K562 (cell line): ENCODE results near the gene DBNDD2. TPM values are rescaled to one million over a fixed set of nuclear protein-coding genes. Genes with fewer than 3 reads are reported as not detected.

Experiments used
- BDP1 ChIP-seq: IDR thresholded peaks from 3 replicates; pipeline ENCODE4 v1.6.1; 2011; ENCODE audit not compliant: insufficient read length, insufficient read depth
- CAMTA2 ChIP-seq: fragments of 250-450 bp; sonication (Bioruptor Pico); conservative IDR thresholded peaks from 2 replicates; pipeline ENCODE4 v1.5.1; 2022
- FOS ChIP-seq: IDR thresholded peaks from 3 replicates; pipeline ENCODE4 v1.6.1; 2011; ENCODE audit not compliant: insufficient read length; ENCODE audit errors: extremely low read depth
- ID3 ChIP-seq, 2 experiments: fragments of 250-450 bp in 1 of 2; fragments of 450-650 bp in 1 of 2; sonication (Bioruptor Pico) in 1 of 2; IDR thresholded peaks; 2 replicates each; pipeline versions ENCODE4 v1.6.1 to v1.8.0; 2016 to 2021; ENCODE audit warnings: mild to moderate bottlenecking in 2 of 2, moderate library complexity in 2 of 2, missing compliant biosample characterization in 1 of 2, missing genetic modification characterization in 1 of 2
- MCM5 ChIP-seq: fragments of 450-650 bp; IDR thresholded peaks from 2 replicates; pipeline ENCODE4 v1.6.1; 2016; ENCODE audit warnings: low read depth
- MEF2D ChIP-seq: conservative IDR thresholded peaks from 2 replicates; pipeline ENCODE4 v1.6.1; 2016; ENCODE audit warnings: low read depth, missing genetic modification characterization, missing compliant biosample characterization
- MYNN ChIP-seq, 2 experiments: sonication (generic); formaldehyde crosslinking in 1 of 2; IDR thresholded peaks; 2 replicates each; pipeline versions ENCODE4 v1.5.0 to v1.6.1; 2016 to 2020; ENCODE audit warnings: antibody characterized with exemption in 1 of 2, missing genetic modification reagents in 1 of 2
- NCOA1 ChIP-seq: fragments of 450-650 bp; IDR thresholded peaks from 2 replicates; pipeline ENCODE4 v1.6.1; 2016; ENCODE audit warnings: low read depth
- NCOR1 ChIP-seq: fragments of 450-650 bp; IDR thresholded peaks from 2 replicates; pipeline ENCODE4 v1.6.1; 2016; ENCODE audit warnings: mild to moderate bottlenecking, moderate library complexity
- NEUROD1 ChIP-seq: fragments of 150-350 bp; IDR thresholded peaks from 2 replicates; pipeline ENCODE4 v1.6.1; 2014; ENCODE audit warnings: borderline replicate concordance, low read length, low read depth; ENCODE audit not compliant: partially characterized antibody
- NFYB ChIP-seq: IDR thresholded peaks from 2 replicates; pipeline ENCODE4 v1.6.1; 2011; ENCODE audit warnings: mild to moderate bottlenecking, moderate library complexity; ENCODE audit not compliant: insufficient read length; ENCODE audit errors: extremely low read depth
- SIN3A ChIP-seq, 2 experiments: fragments of 150-350 bp in 1 of 2; IDR thresholded peaks; 2 replicates each; pipeline ENCODE4 v1.6.1; 2011 to 2016; ENCODE audit warnings: borderline replicate concordance in 2 of 2, low read depth in 2 of 2, low read length in 2 of 2, mild to moderate bottlenecking in 2 of 2, moderate library complexity in 2 of 2; ENCODE audit not compliant: control insufficient read depth in 1 of 2
- SIRT6 ChIP-seq: IDR thresholded peaks from one replicate; pipeline ENCODE4 v1.6.1; 2012; ENCODE audit warnings: low read depth, mild to moderate bottlenecking, control low read depth, inconsistent platforms, low read length, moderate library complexity
- SMAD1 ChIP-seq: fragments of 150-350 bp; IDR thresholded peaks from 2 replicates; pipeline ENCODE4 v1.6.1; 2014; ENCODE audit warnings: low read length, low read depth; ENCODE audit not compliant: partially characterized antibody
- TAF7 ChIP-seq: fragments of 450-650 bp; IDR thresholded peaks from 2 replicates; pipeline ENCODE4 v1.6.1; 2016; ENCODE audit warnings: missing genetic modification characterization, missing compliant biosample characterization
- TEAD4 ChIP-seq, 2 experiments: sonication (generic) in 1 of 2; formaldehyde crosslinking in 1 of 2; IDR thresholded peaks; 2 replicates each; pipeline versions ENCODE4 v1.6.1 to v1.8.0; 2012 to 2022; ENCODE audit warnings: borderline replicate concordance in 1 of 2, inconsistent platforms in 1 of 2, low read length in 1 of 2, mild to moderate bottlenecking in 1 of 2, missing genetic modification reagents in 1 of 2
- YBX1 ChIP-seq: fragments of 450-650 bp; IDR thresholded peaks from 2 replicates; pipeline ENCODE4 v1.7.1; 2016; ENCODE audit warnings: mild to moderate bottlenecking
- ZBTB7A ChIP-seq: IDR thresholded peaks from 2 replicates; pipeline ENCODE4 v1.6.1; 2011; ENCODE audit warnings: low read depth, mild to moderate bottlenecking, low read length, moderate library complexity, borderline replicate concordance; ENCODE audit not compliant: control insufficient read depth
- ZNF431 ChIP-seq: sonication (generic); formaldehyde crosslinking; IDR thresholded peaks from 2 replicates; pipeline ENCODE4 v1.8.0; 2022; ENCODE audit warnings: mild to moderate bottlenecking, missing genetic modification reagents
- polyA plus RNA-seq, 8 experiments: library from polyadenylated mRNA; depleted of rRNA in 4 of 8; stranded (reverse) in 5 of 8; unstranded in 3 of 8; fragments of >200 nt; fragmentation: Nextera tagmentation in 2 of 8; fragmentation: Illumina TruSeq in 1 of 8; extraction: Ambion mirVana in 2 of 8; extraction: Trizol in 1 of 8; gene quantifications; 2 replicates each; pipeline versions ENCODE4 v1.2.1 to v1.2.3, GENCODE V29; 2011 to 2014; ENCODE audit warnings: inconsistent platforms in 1 of 8, missing spikeins in 1 of 8
- total RNA-seq, 7 experiments: library from RNA; depleted of rRNA in 6 of 7; stranded (reverse); fragments of >200 nt in 6 of 7; fragmentation: Illumina TruSeq in 2 of 7; extraction: Trizol in 2 of 7; gene quantifications; 2 replicates each; pipeline versions ENCODE4 v1.2.1 to v1.2.3, GENCODE V29; 2011 to 2021; ENCODE audit warnings: low replicate concordance in 1 of 7
- TF ChIP-seq, protein P1 (sequence below): fragments of 450-650 bp; IDR thresholded peaks from 2 replicates; pipeline ENCODE4 v1.6.1; 2016; ENCODE audit warnings: missing biosample characterization, missing genetic modification characterization
- TF ChIP-seq, protein P2 (sequence below): fragments of 200-800 bp; sonication (Bioruptor generic); IDR thresholded peaks from 2 replicates; pipeline ENCODE4 v1.6.1; 2016; ENCODE audit warnings: missing genetic modification characterization, missing compliant biosample characterization

Gene DBNDD2
- total and polyA plus RNA-seq, 9 of the 15 experiments (the other 6 are each of a cell fraction or from before 2014, with no cell fraction given), result 12.8 to 64.0 (median 35.8) TPM

DNA sequence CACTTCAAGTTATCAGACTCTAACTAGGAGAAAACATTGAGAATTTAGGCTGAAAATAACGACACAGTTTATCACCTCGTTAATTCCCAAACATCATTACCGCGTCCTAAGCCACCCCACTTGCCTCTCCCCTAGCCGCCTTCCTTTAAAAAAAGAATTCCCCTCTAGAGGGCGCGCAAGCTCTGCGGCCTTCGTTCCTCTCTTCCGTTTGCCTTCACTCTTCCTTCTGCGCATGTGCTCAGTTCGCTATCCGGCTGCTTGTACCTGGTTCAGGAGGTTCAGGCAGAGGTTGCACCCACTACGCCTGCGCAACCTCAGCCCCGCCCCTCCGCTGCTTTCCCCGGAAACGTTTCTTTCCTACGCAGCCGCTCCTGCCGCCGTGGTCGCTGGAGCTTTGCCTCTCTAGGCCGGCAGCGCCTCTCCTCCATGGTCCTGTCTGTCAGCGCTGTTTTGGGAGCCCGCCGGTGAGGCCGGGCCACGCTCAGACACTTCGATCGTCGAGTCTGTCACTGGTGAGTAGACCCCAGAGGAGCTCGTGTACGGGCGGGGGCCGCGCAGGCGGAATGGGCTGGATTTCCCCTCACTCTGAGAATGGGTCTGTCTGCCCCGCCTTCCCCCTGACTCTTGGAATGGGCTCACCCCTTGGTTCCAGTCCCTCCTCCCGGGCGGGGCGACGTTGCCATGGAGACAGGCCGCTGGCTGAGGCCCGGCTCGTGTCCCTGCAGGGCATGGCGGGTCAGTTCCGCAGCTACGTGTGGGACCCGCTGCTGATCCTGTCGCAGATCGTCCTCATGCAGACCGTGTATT lies 45.1 kb upstream of the DBNDD2 start, which contains the start of gene SYS1 (continued):
- TF ChIP-seq ID3 (CRISPR knock-in tag; IDR thresholded peaks at IDR 0.05) (no peak), ID3 (tag; IDR thresholded peaks at IDR 0.05) (peak; percentile 55; the same call in 1 of the 2 replicates), ZBTB7A (0 out of 2 replicates have a peak, but pooled peaks have one; percentile 54), ZNF431 (CRISPR knock-in tag) (no peak), BDP1 (no peak), TEAD4 (IDR thresholded peaks at IDR 0.05; ENCODE audit: low read length) (no peak; the same call in 1 of the 2 replicates), TEAD4 (CRISPR knock-in tag; IDR thresholded peaks at IDR 0.05; ENCODE audit: borderline replicate concordance) (no peak), MCM5 (no peak), CAMTA2 (CRISPR knock-in tag) (no peak), YBX1 (no peak), FOS (no peak), NCOA1 (no peak; the same call in 1 of the 2 replicates), SIRT6 (no peak), SMAD1 (no peak), MYNN (IDR thresholded peaks at IDR 0.05) (no peak), MYNN (CRISPR knock-in tag; IDR thresholded peaks at IDR 0.05) (no peak), TAF7 (tag) (peak; percentile 23; the same call in 1 of the 2 replicates), NCOR1 (no peak), NFYB (no peak), SIN3A (IDR thresholded peaks at IDR 0.05; ENCODE audit: borderline replicate concordance in 2 of 2, control insufficient read depth in 1 of 2, low read depth in 2 of 2, low read length in 2 of 2) (peak; percentile 98), NEUROD1 (peak; percentile 54), MEF2D (tag) (no peak)
- TF ChIP-seq, protein P1, sequence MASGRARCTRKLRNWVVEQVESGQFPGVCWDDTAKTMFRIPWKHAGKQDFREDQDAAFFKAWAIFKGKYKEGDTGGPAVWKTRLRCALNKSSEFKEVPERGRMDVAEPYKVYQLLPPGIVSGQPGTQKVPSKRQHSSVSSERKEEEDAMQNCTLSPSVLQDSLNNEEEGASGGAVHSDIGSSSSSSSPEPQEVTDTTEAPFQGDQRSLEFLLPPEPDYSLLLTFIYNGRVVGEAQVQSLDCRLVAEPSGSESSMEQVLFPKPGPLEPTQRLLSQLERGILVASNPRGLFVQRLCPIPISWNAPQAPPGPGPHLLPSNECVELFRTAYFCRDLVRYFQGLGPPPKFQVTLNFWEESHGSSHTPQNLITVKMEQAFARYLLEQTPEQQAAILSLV, result no peak
- TF ChIP-seq, protein P2, sequence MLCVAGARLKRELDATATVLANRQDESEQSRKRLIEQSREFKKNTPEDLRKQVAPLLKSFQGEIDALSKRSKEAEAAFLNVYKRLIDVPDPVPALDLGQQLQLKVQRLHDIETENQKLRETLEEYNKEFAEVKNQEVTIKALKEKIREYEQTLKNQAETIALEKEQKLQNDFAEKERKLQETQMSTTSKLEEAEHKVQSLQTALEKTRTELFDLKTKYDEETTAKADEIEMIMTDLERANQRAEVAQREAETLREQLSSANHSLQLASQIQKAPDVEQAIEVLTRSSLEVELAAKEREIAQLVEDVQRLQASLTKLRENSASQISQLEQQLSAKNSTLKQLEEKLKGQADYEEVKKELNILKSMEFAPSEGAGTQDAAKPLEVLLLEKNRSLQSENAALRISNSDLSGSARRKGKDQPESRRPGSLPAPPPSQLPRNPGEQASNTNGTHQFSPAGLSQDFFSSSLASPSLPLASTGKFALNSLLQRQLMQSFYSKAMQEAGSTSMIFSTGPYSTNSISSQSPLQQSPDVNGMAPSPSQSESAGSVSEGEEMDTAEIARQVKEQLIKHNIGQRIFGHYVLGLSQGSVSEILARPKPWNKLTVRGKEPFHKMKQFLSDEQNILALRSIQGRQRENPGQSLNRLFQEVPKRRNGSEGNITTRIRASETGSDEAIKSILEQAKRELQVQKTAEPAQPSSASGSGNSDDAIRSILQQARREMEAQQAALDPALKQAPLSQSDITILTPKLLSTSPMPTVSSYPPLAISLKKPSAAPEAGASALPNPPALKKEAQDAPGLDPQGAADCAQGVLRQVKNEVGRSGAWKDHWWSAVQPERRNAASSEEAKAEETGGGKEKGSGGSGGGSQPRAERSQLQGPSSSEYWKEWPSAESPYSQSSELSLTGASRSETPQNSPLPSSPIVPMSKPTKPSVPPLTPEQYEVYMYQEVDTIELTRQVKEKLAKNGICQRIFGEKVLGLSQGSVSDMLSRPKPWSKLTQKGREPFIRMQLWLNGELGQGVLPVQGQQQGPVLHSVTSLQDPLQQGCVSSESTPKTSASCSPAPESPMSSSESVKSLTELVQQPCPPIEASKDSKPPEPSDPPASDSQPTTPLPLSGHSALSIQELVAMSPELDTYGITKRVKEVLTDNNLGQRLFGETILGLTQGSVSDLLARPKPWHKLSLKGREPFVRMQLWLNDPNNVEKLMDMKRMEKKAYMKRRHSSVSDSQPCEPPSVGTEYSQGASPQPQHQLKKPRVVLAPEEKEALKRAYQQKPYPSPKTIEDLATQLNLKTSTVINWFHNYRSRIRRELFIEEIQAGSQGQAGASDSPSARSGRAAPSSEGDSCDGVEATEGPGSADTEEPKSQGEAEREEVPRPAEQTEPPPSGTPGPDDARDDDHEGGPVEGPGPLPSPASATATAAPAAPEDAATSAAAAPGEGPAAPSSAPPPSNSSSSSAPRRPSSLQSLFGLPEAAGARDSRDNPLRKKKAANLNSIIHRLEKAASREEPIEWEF, result no peak
